GM23338 (cell line): ENCODE measurements around the gene HBQ1. TPM values are rescaled to one million over a fixed set of nuclear protein-coding genes. Genes with fewer than 3 reads are reported as not detected.

ENCODE experiments used
- ATAC-seq: fragments of 200-7000 bp; cut with Tn5 transposase; 3 replicates; pipeline ENCODE4 v1.9.1; 2020
- DNase-seq: peaks from one replicate; pipeline ENCODE4 v3.0.0-alpha.2; 2015; ENCODE audit warnings: low spot score
- H2AFZ ChIP-seq: fragments of 200-600 bp; sonication (generic); 2 replicates; pipeline ENCODE4 v1.8.0; 2016; ENCODE audit warnings: antibody characterized with exemption, mild to moderate bottlenecking, moderate library complexity
- H3F3A ChIP-seq: fragments of 200-600 bp; sonication (generic); replicated peaks from 2 replicates; pipeline ENCODE4 v1.8.0; 2017; ENCODE audit warnings: antibody characterized with exemption, mixed run types, low read depth
- H3K27ac ChIP-seq: fragments of 200-600 bp; sonication (generic); 2 replicates; pipeline ENCODE4 v1.6.1; 2016; ENCODE audit warnings: low read depth
- H3K27me3 ChIP-seq: fragments of 200-600 bp; sonication (generic); 2 replicates; pipeline ENCODE4 v1.8.0; 2016; ENCODE audit warnings: mild to moderate bottlenecking, mixed run types, moderate library complexity; ENCODE audit not compliant: insufficient read depth
- H3K36me3 ChIP-seq: fragments of 200-600 bp; sonication (generic); 2 replicates; pipeline ENCODE4 v1.8.0; 2016; ENCODE audit warnings: mild to moderate bottlenecking; ENCODE audit not compliant: insufficient read depth
- H3K4me1 ChIP-seq: fragments of 200-600 bp; sonication (generic); 2 replicates; pipeline ENCODE4 v1.8.0; 2016; ENCODE audit warnings: mild to moderate bottlenecking, moderate library complexity; ENCODE audit not compliant: insufficient read depth
- H3K4me2 ChIP-seq: fragments of 200-600 bp; sonication (generic); 2 replicates; pipeline ENCODE4 v1.7.1; 2017; ENCODE audit warnings: mixed run types
- H3K4me3 ChIP-seq: fragments of 200-600 bp; sonication (generic); 2 replicates; pipeline ENCODE4 v1.6.1; 2016; ENCODE audit warnings: mixed run types
- H3K79me2 ChIP-seq: fragments of 200-600 bp; sonication (generic); replicated peaks from 2 replicates; pipeline ENCODE4 v1.8.0; 2017; ENCODE audit warnings: mild to moderate bottlenecking; ENCODE audit not compliant: insufficient read depth
- H3K9me2 ChIP-seq: fragments of 200-600 bp; sonication (generic); 2 replicates; pipeline ENCODE4 v1.8.0; 2017; ENCODE audit not compliant: insufficient read depth
- H4K20me1 ChIP-seq: fragments of 200-600 bp; sonication (generic); replicated peaks from 2 replicates; pipeline ENCODE4 v1.8.0; 2017; ENCODE audit warnings: mild to moderate bottlenecking; ENCODE audit not compliant: insufficient read depth
- H3K27ac Mint-ChIP-seq: 2 replicates; pipeline ENCODE4 v1.8.0; 2020; ENCODE audit warnings: inconsistent platforms, mild to moderate bottlenecking, moderate library complexity, mixed read lengths
- H3K27me3 Mint-ChIP-seq: 3 replicates; pipeline ENCODE4 v1.8.0; 2022; ENCODE audit warnings: low read depth, mild to moderate bottlenecking, moderate library complexity, mixed read lengths, inconsistent platforms; ENCODE audit not compliant: insufficient read depth, poor library complexity
- H3K36me3 Mint-ChIP-seq: 3 replicates; pipeline ENCODE4 v1.8.0; 2021; ENCODE audit warnings: low read depth, mild to moderate bottlenecking, inconsistent platforms, moderate library complexity, mixed read lengths
- H3K4me1 Mint-ChIP-seq: 3 replicates; pipeline ENCODE4 v1.8.0; 2020; ENCODE audit warnings: mild to moderate bottlenecking, inconsistent platforms, mixed read lengths
- H3K4me3 Mint-ChIP-seq: 3 replicates; pipeline ENCODE4 v1.8.0; 2021; ENCODE audit warnings: moderate library complexity, mild to moderate bottlenecking, inconsistent platforms, mixed read lengths
- H3K9me3 Mint-ChIP-seq: 3 replicates; pipeline ENCODE4 v1.8.0; 2020; ENCODE audit warnings: moderate library complexity, mild to moderate bottlenecking, inconsistent platforms, mixed read lengths
- CREB1 ChIP-seq: fragments of 250-450 bp; sonication (Bioruptor Pico); IDR thresholded peaks from 2 replicates; pipeline ENCODE4 v1.5.0; 2020; ENCODE audit warnings: low read depth, mild to moderate bottlenecking, moderate library complexity
- CTCF ChIP-seq, 2 experiments: fragments of 200-600 bp in 1 of 2; sonication (generic) in 1 of 2; conservative IDR thresholded peaks; 2 replicates each; pipeline versions ENCODE4 v1.5.1 to v1.6.1; 2016 to 2017; ENCODE audit warnings: antibody characterized with exemption in 2 of 2, low read depth in 2 of 2, mild to moderate bottlenecking in 2 of 2, moderate library complexity in 1 of 2
- ETS1 ChIP-seq: IDR thresholded peaks from 2 replicates; pipeline ENCODE4 v1.6.1; 2016; ENCODE audit warnings: antibody characterized with exemption
- EZH2 ChIP-seq: fragments of 200-600 bp; sonication (generic); IDR thresholded peaks from one replicate; pipeline ENCODE4 v1.8.0; 2017; ENCODE audit warnings: antibody characterized with exemption, mild to moderate bottlenecking, low read depth; ENCODE audit not compliant: unreplicated experiment
- POLR2AphosphoS5 ChIP-seq: IDR thresholded peaks from 2 replicates; pipeline ENCODE4 v1.6.1; 2016; ENCODE audit warnings: antibody characterized with exemption, low read depth
- ZNF462 ChIP-seq: fragments of 250-450 bp; sonication (Bioruptor Pico); IDR thresholded peaks from 2 replicates; pipeline ENCODE4 v1.5.0; 2020; ENCODE audit warnings: mild to moderate bottlenecking, moderate library complexity
- polyA plus RNA-seq: library from polyadenylated mRNA; unstranded; fragments of >200 nt; fragmentation: Nextera tagmentation; extraction: Ambion mirVana; gene quantifications from 2 replicates; pipeline ENCODE4 v1.2.1, GENCODE V29; 2016
- total RNA-seq: library from RNA; depleted of rRNA; stranded (reverse); fragments of >200 nt; shearing (Covaris generic); gene quantifications from 2 replicates; pipeline ENCODE4 v1.2.3, GENCODE V29; 2014

Gene HBQ1
- total and polyA plus RNA-seq, 2 experiments from 2014 or later = 6.6 to 8.5 TPM

GRCh38 chr16:188674-189073, 8.4 kb downstream of the HBQ1 start:
- H3K36me3 Mint-ChIP-seq = peaks cover 73% of the 10 kb centered on the region
- no peak overlapping the region for H3K27ac Mint-ChIP-seq
- Histone ChIP-seq H2AFZ (no peak overlapping the region), H3K79me2 (0 out of 2 replicates have a peak, but pooled peaks cover 2% of the 10 kb centered on the region), H3K36me3 (peaks cover 55% of the 10 kb centered on the region), H3K9me2 (no peaks in the 10 kb centered on the region), H3K27ac (no peak overlapping the region), H4K20me1 (peaks cover 9% of the 10 kb centered on the region), H3K4me1 (no peaks in the 10 kb centered on the region), H3K4me3 (no peak overlapping the region), H3F3A (peaks cover 45% of the 10 kb centered on the region), H3K4me2 (no peak overlapping the region), H3K27me3 (no peaks in the 10 kb centered on the region)
- H3K9me3 Mint-ChIP-seq = no peaks in the 10 kb centered on the region
- no peaks in the 10 kb centered on the region; the same call in 2 of the 3 replicates for H3K4me1 Mint-ChIP-seq
- TF ChIP-seq POLR2AphosphoS5 = no peak
- TF ChIP-seq CREB1 (CRISPR knock-in tag) = no peak
- TF ChIP-seq CTCF (conservative IDR thresholded peaks at IDR 0.05; ENCODE audit: low read depth in 2 of 2) = peak; percentile 13 to 47; a peak in 2 of 4 replicates
- DNase-seq (peak; percentile 33), ATAC-seq (peak; percentile 57)
- H3K4me3 Mint-ChIP-seq = no peak overlapping the region
- peaks cover 5% of the 10 kb centered on the region for H3K27me3 Mint-ChIP-seq

- Histone ChIP-seq H3K4me1 (no peaks in the 10 kb centered on the region), H2AFZ (no peak overlapping the region), H3K27ac (no peak overlapping the region), H3K4me3 (no peak overlapping the region), H3K9me2 (no peaks in the 10 kb centered on the region), H3F3A (peaks cover 44% of the 10 kb centered on the region), H3K4me2 (no peak overlapping the region), H3K79me2 (0 out of 2 replicates have a peak, but pooled peaks cover 2% of the 10 kb centered on the region), H3K36me3 (peaks cover 62% of the 10 kb centered on the region), H3K27me3 (no peaks in the 10 kb centered on the region), H4K20me1 (peaks cover 10% of the 10 kb centered on the region)
- ATAC-seq (no peak), DNase-seq (no peak)
- Mint-ChIP-seq H3K27ac (no peak overlapping the region), H3K4me3 (no peak overlapping the region; the same call in 2 of the 3 replicates), H3K27me3 (peaks cover 5% of the 10 kb centered on the region), H3K36me3 (peaks cover 79% of the 10 kb centered on the region), H3K9me3 (no peaks in the 10 kb centered on the region), H3K4me1 (no peaks in the 10 kb centered on the region)
- TF ChIP-seq ZNF462 (CRISPR knock-in tag) (no peak), EZH2 (no peak), ETS1 (no peak)
Measured at GRCh38 chr16:189604-190186, 9.4 kb downstream of the HBQ1 start.
